Endothelial cell of hepatic sinusoid (primary cell): Measurements from ENCODE around the gene LMNA.
"Not testable (repeated sequence)": the region's sequence is repeated elsewhere in the genome, so short reads cannot be mapped to it uniquely, and the experiment has no call there.

ENCODE experiments used
- in situ Hi-C: cut with HindIII; loops from 2 replicates; pipeline ENCODE4 v1.10.0; 2017; ENCODE audit warnings: low sequenced_read_pairs

The LMNA gene

DNA sequence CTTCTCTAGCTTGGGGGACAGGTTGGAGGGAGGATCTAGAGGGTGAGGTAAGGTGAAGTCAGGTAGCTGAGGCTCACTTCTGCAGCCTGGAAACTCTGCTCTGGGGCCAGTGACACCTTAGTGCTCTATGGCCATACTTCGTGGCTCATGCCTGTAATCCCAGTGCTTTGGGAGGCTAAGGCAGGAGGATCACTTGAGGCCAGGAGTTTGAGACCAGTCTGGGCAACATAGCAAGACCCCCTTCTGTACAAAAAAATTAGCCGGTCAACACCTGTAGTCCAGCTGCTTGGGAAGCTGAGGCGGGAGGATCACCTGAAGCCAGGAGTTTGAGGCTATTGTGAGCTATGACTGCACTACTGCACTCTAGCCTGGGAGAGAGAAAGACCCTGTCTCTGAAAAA, 5.8 kb downstream of the LMNA start:
- in situ Hi-C loops = no loop called here

DNA sequence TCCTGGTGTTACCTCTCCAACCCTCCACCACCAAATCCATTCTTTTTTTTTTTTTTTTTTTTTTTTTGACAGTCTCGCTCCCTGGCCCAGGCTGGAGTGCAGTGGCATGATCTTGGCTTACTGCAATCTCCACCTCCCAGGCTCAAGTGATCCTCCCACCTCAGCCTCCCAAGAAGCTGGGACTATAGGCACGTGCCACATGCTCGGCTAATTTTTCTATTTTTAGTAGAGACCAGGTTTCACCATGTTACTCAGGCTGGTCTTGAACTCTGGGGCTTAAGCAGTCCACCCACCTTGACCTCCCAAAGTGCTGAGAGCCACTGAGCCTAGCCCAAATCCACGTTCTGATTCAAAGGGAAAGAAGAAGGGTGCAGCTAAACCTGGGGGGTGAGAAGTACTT, 6.5 kb downstream of the LMNA start:
- in situ Hi-C loops = not testable (repeated sequence)

DNA sequence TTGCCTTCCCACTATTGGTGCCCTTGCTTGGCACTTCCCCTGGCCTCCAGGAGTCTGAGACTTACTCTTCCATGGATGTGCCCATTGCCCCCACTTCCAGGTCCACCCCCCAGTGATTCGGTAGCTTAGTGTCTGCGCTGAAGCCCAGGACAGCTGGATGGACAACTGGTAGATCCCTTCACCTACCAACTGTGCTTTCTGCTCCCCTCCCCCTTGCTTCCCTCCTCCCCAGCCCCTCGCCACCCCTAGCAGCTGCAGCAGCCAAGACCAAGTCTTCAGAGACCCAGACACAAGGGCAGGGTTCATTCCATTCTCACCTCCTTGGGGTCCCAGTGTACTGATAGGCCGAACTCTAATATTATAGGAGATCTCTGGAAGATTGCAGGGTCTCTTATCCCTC, 6.9 kb downstream of the LMNA start:
- in situ Hi-C loops = no loop called here

DNA sequence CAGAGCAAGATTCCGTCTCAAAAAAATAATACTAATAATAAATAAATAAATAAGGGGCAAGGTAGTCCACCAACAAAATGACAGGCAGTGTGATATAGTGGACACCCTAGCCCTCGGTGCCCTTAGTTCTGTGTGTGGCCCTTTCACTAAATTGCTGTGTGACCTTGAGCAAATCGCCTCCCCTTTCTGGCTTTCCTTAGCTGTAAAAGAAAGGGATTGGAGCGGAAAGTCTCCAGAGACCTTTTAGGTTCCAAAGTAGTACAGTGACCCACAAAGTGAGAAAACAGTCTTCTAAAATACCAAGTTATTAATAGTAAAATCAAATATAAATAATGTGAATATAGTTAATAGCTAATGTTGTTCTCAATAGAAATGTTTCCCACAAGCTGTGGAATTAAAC, 7.6 kb downstream of the LMNA start:
- in situ Hi-C loops = no loop called here

DNA sequence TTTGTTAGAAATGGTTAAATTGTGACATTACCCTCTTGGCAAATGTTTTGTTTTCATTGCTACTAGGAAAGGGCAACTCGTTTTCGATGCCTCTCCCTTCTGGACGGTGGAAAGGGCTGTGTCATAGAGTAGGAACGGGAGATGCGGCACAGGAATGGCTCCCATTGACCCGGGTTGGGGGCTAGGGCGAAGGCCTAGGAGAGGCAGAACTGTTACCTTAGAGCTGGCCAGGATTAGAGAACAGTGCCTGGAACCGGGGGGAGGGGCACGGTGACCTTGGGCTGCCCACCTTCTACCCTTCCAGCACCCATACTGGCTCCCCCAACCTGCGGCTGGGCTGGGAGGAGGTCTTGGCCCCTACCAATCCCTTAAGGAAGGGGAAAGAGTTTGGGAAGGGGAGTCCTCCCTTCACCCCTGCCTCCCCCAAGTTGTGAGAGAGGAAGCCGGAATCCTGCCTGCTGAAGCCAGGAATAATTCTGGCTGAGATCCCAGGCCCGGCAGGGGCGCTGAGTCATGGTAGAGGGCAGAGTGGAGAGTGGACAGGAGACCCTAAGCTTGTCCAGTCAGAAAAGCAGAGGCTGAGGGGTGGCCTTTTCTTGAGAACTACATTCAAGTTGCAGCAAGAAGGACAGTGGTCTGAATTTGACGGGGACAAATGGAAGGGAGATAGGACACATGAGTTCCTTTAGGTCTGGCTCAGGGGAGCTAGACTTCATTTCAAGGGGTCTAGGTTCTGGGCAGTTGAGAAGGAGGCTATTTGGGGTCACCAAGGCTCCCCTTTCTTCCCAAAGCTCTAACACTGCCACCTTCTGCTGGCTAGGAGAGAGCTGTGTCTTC, 8.2 kb downstream of the LMNA start:
- in situ Hi-C loops = no loop called here

DNA sequence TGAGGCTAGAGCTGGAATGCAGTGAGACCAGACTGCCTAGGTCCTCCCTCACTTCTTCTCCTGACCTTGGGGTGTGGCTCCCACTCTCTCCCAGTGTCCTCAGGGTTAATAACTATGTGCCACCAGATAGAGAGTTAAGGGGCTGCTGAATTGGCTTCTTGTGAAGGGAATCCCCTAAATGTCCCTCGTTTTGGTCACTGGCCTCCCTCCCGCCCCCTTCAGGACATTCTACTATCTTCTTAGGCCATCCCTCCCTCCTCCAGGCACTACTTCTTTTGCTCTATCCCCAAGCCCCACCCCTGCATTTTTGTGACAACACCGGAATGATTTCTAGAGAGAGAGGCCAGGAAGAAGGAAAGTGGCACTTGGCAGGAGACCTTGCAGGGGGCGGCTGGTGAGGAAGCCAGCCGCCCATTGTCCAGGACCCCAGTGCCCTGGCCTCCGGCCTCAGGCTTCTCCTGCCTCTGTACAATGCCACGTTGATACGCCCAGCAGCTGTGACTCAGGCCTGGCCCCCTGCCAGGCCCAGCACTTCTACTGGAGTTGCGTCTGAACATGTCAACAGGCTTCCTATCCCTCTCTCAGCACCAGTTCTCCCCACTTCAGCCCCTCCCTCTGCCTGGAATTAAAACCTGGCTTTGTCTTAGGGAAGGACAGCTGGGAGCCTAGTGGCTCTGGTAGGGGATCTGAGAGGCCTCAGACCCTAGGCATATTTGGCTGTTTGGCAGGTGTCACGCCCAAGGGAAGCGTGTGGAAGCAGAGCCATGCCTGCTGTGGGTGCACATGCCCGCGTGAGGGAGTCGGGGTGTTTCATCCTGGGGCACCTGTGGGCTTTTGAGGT, 9.1 kb downstream of the LMNA start:
- in situ Hi-C loops = no loop called here

DNA sequence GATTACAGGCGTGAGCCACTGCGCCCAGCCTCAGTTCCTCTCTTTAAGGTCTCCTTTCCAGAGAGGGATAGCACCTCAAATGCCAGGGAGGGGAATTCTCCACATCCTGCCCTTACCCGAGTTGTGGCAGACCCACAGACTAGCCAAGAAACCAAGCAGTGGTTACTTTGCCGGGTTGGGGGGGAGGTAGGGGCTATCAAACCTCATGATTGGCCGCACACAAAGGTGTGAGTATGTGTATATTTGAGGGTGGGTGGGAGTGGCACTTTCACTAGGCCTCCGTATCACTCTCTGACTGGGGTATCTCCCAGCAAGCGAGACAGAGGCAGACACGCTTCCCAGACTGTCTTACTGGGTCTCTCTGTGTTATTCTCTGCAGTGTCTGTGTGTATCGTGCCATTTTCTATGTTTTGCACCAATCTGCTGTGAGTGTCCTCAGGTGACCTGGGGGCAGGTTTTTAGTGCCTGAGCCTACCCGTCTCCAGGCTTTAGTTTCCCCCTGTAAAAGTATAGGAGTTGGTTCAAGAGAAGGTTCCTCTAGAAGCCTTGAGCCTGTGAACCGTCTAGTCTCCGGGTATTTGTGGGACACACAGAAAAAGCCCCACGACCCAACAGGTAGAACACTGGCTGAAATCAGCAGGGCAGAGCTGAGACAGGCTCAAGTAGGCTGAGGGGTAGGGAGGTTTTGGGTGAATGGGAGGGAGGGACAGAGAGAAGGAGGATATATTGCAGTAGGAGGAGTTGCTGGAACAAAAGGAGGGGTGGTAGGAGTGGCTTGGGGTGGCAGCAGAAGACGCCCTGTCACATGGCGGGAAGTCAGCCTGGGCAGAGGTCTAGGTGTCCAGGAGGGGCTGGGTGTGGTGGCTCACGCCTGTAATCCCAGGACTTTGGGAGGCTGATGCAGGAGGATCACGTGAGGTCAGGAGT, 10.3 kb downstream of the LMNA start:
- in situ Hi-C loops = no loop called here

DNA sequence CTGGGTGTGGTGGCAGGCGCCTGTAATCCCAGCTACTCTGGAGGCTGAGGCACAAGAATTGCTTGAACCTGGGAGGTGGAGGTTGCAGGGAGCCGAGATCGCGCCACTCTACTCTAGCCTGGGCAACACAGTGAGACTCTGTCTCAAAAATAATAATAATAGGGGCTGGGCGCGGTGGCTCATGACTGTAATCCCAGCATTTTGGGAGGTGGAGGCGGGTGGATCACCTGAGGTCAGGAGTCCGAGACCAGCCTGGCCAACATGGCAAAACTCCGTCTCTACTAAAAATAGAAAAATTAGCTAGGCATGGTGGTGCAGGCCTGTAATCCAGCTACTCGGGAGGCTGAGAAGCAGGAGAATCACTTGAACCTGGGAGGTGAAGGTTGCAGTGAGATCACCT, 11.0 kb downstream of the LMNA start:
- in situ Hi-C loops = not testable (repeated sequence)

DNA sequence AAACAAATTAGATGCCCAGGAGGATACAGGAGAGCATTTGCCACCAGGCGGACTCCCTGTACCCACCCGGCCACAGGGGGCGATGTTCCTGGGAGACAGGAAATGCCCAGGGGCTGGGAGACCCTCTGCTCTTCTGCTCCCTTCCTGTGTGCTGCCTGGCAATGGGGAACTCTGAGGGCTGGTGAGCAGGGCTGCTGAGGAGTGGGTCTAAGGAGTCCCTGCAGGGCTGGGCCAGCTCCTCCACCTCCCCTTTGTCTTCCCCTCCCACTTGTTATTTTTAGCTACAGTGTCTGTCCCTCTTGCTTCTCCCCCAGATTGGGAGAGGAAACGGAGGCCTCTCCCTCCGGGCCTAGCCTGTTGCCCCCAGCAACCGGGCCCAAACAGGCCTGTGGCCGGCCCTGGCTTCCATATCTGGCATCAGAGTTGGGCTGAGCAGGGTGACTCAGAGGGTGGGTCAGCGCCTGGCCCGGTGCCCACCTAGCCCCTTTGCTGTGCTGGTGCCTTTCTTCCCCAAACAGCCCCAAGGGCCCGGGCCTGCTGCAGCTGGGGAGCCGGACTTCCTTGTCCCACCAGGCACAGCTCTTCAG, 11.6 kb downstream of the LMNA start:
- in situ Hi-C loops = no loop called here

DNA sequence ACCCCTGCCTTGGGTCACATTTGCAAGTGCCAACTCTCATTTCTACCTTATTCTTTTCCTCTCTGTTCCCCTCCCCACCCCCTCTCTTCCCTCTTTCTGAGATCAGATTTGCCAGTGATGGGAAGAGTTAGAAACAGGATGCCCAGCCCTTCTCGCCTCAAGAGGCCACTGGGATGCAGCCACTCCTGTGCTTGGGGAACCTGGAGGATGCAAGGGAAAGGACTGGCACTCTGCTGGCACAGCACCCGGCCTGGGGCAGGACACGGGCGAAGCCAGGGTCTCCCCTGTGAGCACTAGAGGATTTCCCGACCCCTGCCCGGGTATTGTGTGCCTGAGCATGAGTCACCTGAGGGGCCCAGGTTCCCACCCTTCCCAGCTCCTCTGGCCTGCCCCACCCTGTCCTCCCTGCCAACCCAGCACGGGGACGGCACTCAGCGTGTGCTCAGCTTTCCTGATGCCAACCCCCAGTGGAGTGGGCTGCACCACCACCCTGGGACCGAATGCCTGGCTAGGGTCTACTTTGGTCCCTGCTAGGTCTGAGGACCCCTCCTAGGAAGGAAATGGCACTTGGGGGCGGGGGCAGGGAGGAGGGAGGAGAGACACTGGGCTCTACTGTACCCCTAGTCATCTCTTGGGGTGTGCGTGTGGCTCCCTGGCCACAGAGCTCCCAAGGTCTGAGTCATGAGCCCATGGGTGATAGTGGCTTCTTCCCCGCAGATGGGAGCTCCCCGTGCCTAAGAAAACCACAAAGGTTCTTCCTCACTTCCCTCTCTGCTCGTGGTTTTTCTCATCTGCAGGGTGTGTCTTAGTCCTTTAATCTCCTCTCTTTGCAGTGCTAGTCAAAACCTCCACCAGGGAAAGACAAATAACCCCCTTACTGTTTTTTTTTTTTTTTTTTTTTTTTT, 12.4 kb downstream of the LMNA start:
- in situ Hi-C loops = no loop called here

DNA sequence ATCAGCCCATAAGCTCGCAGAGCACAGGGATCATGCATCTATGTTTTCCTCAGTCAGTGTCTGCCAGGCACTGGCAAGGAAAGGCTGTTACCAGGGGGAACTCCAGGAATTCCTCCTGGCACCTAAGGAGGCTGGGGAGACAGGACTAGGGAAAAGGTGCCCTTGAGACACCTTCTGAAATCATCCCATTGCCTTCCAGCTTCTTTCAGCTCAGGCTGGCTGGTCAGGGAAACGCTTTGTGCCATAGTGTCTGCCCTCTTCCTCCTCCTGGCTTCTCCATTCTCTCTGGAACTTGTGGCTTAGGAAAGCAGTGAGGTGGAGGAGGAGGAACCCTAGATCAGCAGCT, 13.8 kb downstream of the LMNA start:
- in situ Hi-C loops = no loop called here

DNA sequence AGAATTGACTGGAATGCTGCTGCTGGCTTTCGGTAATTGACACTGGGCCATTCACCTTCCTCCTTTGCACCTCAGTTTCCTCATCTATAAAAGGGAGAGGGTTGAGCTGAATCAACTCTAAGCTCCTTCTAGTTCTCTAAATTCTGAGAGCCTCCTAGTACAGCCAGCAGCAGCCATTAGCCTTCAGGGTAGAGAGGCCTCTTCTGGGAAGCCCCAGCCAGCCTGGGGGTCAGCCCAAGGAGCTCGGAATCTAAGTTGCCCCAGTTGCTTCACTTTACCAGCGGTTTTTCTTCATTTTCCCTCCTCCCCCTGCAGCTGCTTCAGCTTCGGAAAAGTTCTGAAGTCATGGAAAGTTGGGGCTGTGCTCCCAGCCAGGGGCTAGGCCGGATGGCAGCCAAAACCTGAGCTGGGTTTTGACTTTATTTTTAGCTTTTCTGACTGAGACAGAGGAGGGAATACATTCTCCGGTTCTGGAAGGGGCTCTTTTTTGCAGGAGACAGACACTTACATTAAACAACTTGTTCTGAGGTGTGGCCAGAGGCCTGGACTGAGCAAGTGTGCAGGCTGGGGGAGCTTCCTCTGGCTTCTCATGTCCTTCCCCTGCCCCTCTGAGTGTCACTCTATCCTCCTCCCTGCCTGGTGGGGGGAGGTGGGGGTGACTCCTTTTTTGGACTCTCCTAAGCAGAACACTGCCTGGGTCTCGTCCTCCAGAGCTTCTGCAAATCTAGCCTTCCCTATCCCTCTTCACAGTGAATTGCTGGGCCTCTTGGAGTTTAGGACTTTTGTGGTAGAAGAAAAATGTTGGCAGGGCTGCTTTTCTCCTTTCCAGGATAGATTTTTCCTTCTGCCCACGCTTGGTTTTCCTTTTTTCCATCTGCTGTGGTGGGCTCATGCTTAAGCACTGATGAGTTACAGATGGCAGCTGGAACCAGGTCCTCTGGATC, 14.4 kb downstream of the LMNA start:
- in situ Hi-C loops = no loop called here

DNA sequence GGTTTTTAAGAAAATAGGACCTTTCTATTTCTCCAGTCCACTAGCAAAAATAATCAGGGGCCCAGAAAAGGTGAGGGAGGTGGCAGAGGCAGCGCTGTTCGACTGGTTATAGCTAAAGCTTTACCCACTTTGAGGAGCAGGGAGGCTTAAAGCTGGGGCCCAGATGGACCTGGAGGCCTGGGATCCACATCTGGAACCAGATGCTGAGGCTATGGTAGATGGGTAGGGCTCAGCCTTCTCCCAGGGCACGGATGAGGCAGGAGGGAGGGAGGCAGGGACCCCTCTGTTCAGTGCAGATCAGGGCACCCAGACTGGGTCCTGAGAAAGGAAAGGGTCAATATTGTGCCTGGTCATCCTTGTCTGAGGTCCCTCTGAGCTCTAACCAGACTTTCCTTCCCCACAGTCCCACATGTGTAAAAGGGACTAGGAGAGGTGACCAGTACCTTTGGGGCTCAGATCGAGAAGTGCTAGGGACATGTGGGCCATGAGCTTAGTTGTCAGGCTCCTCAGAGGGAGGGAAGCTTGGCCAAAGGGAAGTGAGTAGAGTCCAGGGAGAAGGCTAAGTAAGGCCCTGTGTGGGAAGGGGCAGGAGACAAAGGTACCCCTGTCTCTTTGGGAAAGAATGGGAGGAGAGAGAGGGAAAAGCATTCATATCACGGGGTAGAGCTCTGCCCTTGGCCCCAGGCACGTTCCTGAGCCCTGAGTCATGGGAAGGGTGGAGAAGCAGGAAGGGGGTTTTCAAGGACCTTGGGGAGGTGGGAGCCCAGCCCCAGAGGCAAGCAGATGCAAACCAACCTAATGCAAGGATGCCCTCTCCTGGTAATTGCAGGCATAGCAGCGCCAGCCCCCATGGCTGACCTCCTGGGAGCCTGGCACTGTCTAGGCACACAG, 15.4 kb downstream of the LMNA start:
- in situ Hi-C loops = loop anchor here (5.0 to 10.0 kb wide), 2 partner anchors 118 to 185 kb away; partner anchors contain the start of gene RXFP4

DNA sequence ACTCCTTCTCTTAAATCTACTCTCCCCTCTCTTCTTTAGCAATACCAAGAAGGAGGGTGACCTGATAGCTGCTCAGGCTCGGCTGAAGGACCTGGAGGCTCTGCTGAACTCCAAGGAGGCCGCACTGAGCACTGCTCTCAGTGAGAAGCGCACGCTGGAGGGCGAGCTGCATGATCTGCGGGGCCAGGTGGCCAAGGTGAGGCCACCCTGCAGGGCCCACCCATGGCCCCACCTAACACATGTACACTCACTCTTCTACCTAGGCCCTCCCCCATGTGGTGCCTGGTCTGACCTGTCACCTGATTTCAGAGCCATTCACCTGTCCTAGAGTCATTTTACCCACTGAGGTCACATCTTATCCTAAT, 16.0 kb downstream of the LMNA start:
- in situ Hi-C loops = loop anchor here (5.0 to 10.0 kb wide), 2 partner anchors 118 to 186 kb away; partner anchors contain the start of gene RXFP4

DNA sequence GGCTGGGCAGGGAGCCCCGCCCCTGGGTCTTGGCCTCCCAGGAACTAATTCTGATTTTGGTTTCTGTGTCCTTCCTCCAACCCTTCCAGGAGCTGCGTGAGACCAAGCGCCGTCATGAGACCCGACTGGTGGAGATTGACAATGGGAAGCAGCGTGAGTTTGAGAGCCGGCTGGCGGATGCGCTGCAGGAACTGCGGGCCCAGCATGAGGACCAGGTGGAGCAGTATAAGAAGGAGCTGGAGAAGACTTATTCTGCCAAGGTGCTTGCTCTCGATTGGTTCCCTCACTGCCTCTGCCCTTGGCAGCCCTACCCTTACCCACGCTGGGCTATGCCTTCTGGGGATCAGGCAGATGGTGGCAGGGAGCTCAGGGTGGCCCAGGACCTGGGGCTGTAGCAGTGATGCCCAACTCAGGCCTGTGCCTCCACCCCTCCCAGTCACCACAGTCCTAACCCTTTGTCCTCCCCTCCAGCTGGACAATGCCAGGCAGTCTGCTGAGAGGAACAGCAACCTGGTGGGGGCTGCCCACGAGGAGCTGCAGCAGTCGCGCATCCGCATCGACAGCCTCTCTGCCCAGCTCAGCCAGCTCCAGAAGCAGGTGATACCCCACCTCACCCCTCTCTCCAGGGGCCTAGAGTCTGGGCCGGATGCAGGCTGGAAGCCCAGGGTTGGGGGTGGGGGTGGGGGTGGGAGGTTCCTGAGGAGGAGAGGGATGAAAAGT, 20.4 kb downstream of the LMNA start:
- in situ Hi-C loops = loop anchor here (5.0 to 10.0 kb wide), 6 partner anchors 33 to 190 kb away; partner anchors contain the start of gene RXFP4

DNA sequence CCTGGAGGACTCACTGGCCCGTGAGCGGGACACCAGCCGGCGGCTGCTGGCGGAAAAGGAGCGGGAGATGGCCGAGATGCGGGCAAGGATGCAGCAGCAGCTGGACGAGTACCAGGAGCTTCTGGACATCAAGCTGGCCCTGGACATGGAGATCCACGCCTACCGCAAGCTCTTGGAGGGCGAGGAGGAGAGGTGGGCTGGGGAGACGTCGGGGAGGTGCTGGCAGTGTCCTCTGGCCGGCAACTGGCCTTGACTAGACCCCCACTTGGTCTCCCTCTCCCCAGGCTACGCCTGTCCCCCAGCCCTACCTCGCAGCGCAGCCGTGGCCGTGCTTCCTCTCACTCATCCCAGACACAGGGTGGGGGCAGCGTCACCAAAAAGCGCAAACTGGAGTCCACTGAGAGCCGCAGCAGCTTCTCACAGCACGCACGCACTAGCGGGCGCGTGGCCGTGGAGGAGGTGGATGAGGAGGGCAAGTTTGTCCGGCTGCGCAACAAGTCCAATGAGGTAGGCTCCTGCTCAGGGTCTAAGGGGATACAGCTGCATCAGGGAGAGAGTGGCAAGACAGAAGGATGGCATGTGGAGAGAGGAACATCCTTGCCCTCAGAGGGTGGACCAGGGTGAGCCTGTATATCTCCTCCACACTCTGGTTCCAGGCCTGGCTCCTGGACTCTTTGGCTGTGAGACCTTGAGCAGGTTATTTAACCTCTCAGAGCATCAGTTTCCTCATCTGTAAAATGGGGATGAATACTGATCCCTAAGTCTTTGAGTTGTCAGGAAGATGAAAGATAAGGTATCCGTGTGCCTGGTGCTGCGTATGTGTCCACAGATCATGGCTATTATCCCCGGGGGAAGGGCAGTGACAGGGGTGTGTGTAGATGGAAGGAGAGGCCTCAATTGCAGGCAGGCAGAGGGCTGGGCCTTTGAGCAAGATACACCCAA, 21.7 kb downstream of the LMNA start:
- in situ Hi-C loops = loop anchor here (5.0 to 10.0 kb wide), 5 partner anchors 34 to 191 kb away; partner anchors contain the start of gene RXFP4
